ENCODE data around the gene DLGAP1.

DNA sequence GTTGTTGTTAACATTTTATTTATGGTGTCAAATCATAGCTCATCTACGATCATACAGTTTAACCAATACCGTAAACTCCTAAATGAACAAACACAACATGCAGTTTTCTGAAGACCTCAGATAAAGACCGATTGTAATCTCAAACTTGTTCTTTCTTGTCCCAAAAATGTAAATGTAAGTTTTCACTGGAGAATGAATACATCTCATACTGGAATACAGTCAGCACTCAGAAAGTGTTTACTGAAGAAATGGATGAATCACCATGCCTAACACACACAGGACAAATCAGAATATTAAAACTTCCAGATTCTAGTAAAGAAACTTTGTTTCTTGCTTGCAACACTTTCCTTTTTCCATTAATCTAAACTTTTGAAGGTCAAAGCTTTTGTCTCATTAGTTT lies 380.5 kb downstream of the DLGAP1 start:
- TF ChIP-seq EZH2 (IDR thresholded peaks at IDR 0.05; ENCODE audit: insufficient read depth, poor library complexity, severe bottlenecking) (no peak), EZH2phosphoT487 (IDR thresholded peaks at IDR 0.05; ENCODE audit: insufficient read depth, low read depth) (no peak)
